Skeletal muscle cell (primary cell): ENCODE data around the gene ANAPC4.
A peak's percentile ranks its signal among the peaks of the same experiment; 100 is the strongest.
"Not testable (repeated sequence)": the region's sequence is repeated elsewhere in the genome, so short reads cannot be mapped to it uniquely, and the experiment has no call there.

Experiments used
- DNase-seq: peaks from one replicate; pipeline ENCODE4 v3.0.0-alpha.2; 2010; ENCODE audit warnings: low read depth
- H3K4me3 ChIP-seq: 2 replicates; pipeline ENCODE4 v1.5.1; 2011; ENCODE audit warnings: low read depth, mild to moderate bottlenecking, control low read depth, low read length, moderate library complexity

Gene ANAPC4, protein sequence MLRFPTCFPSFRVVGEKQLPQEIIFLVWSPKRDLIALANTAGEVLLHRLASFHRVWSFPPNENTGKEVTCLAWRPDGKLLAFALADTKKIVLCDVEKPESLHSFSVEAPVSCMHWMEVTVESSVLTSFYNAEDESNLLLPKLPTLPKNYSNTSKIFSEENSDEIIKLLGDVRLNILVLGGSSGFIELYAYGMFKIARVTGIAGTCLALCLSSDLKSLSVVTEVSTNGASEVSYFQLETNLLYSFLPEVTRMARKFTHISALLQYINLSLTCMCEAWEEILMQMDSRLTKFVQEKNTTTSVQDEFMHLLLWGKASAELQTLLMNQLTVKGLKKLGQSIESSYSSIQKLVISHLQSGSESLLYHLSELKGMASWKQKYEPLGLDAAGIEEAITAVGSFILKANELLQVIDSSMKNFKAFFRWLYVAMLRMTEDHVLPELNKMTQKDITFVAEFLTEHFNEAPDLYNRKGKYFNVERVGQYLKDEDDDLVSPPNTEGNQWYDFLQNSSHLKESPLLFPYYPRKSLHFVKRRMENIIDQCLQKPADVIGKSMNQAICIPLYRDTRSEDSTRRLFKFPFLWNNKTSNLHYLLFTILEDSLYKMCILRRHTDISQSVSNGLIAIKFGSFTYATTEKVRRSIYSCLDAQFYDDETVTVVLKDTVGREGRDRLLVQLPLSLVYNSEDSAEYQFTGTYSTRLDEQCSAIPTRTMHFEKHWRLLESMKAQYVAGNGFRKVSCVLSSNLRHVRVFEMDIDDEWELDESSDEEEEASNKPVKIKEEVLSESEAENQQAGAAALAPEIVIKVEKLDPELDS

DNA sequence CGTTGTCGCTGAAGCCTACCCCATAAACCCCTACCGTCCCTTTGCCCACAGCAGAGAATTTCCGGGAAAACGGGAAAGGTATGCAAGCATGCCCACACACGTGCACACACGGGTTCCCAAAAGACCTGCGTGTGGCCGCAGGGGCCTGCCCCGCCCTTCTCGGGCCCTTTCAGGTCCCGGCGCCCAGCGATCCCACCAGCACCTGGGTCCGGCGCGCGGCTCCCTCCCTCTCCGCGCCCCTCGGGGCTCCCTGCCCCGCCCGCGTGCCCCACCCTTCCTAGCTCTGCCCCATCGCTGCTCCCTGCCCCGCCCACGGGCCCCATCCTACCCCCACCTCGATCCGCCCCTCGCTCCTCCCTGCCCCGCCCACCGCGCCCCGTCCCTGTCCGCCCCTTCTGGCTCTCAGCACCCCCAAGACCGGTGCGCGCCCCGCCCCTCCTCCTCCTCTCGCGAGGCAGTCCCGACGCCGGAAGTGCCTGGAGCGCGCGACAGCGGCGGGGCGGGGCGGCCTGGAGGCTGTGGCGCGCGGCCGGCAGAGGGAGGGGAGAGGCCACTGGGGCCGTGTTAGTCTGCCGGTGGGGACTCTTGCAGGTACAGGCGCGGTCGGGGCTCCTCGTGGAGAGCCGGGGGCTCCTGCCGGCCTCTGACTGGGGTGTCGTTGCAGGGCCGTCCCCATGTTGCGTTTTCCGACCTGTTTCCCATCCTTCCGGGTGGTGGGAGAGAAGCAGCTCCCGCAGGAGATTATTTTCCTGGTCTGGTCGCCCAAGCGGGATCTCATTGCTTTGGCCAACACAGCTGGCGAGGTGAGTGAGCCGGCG lies at the start of gene ANAPC4:
ANAPC4 (plus strand) TSS at position 510 of the 818 bp plus-strand sequence; CDS start at position 675, 165 bp downstream.
- peak; percentile 83 for DNase-seq
- peak within 1 kb of the TSS; percentile 92 for H3K4me3 ChIP-seq

DNA sequence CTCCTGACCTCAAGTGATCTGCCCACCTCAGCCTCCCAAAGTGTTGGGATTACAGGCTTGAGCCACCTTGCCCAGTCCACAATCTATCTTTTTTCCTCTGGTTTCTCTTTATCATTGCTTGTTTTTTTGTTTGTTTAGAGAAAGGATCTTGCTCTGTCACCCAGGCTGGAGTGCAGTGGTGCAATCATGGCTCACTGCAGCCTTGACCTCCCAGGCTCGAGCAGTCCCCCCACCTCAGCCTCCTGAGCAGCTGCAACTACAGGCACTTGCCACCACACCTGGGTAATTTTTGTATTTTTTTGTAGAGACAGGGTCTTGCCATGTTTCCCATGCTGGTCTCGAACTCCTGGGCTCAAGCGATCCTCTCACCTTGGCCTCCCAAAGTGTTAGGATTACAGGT lies 48.6 kb upstream of the ANAPC4 start:
- not testable (repeated sequence) for DNase-seq

DNA sequence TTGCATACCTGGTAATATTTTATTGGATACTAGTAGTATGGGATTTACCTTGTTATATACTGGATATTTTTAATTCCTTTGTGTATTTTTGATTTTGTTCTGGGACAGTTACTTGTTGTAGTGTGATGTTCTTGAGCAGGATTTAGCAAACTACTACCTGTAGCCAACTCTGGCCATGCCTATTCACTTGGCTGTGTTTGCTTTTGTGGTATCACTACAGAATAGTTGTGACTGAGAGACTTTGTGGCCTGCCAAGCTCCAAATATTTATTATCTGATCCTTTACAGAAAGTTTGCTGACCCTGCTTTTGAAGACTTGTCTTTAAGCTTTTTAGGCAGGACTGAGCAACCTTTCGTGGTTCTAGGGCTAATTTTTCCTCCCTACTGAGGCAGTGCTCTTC lies 46.7 kb upstream of the ANAPC4 start:
- DNase-seq = no peak
- H3K4me3 ChIP-seq = no peak overlapping the region

More for the DNA sequence above, 48.6 kb upstream of the ANAPC4 start:
- not testable (repeated sequence) for H3K4me3 ChIP-seq

DNA sequence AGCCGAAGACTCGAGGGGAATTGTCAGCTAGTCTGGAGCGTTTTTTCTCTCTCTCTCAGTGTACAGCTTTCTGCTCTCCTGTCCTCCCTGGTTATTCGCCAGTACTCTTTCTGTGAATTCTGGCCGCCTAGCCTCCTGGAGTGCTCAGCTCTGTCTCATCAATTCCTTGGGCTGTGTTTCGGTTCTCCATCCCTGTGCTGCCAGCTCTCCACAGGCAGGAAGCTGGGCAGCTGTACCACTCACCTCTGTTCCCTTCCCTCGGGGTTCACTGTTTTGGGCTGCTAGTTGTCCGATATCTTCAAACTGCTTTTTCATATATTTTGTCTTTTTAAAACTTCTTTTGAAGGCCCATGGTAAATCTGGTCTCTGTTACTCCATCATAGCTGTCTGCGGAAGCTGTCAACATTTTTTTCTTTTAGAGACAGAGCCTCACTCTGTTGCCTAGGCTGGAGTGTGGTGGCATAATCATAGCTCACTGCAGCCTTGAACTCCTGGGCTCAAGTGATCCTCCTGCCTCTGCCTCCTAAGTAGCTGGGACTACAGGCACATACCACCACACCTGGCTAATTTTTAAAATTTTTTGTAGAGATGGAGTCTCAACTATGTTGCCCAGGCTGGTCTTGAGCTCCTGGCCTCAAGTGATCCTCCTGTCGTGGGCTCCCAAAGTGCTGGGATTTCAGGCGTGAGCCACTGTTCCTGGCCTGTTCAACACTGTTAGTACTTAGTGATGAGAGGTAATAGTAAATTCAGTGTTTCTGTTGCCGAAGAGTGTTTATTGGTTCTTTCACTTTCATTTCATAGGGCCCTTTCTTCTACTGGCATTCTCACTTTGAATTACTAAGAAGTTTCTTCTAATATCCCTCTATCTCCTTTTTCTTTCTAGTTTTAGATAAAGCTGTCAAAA lies 45.9 kb upstream of the ANAPC4 start:
- no peak overlapping the region for H3K4me3 ChIP-seq
- DNase-seq = no peak

DNA sequence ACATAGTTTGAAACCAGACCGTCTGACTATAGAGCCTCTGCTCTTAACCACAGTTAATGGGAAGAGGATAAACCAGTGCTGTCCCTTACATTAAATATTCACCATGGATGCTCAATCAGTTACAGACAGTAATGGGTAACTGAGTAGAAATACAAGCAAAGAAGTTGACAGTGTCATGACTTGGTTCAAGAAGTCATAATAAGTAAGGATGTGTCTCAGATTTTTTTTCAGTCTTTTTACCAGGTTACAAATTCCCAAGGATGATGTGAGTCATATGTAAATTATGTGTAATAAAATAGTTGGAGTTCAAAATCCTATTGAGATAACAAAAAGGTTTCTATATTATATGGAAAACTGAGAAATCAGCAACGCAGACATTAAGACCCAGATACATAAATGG lies 33.4 kb upstream of the ANAPC4 start:
- DNase-seq = no peak
- no peak overlapping the region for H3K4me3 ChIP-seq

DNA sequence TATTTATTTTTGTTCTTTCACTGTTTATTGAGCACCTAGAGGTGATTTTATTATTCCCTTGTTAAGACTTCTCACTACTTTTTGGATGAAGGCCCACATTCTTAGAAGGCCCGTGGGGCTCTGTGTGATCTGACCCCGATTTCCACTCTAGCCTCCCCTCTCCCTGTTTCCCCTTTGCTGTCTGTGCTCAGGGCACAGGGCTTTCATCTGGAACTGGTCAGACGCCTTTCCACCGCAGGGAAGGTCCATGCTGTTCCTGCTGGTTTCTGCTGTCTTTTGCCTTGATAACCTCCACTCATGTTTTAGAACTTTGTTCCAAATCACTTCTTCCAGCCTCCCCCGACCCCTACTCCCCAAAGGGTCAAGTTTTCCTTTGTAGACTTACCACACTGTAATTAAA lies 31.3 kb upstream of the ANAPC4 start:
- no peak for DNase-seq
- H3K4me3 ChIP-seq = no peak overlapping the region

DNA sequence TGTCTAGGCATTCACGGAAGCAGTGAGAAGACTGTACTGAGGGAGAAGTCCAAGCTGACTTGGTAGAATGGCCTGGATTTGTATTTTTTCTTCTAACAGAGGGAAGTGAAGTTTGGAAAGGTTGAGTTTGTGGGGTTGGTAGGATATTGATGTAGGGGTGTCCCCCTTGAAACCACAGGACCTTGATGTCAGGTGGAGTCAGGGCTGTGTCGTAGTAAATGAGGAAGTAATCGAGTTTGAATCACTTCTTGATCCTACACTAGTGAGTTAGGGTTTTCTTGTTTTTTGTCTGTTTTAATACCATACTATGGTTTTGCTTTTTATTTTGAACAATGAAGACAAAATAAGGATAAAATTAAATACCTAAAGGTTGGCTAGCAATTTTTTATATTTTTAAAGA lies 30.1 kb upstream of the ANAPC4 start:
- DNase-seq = no peak
- H3K4me3 ChIP-seq = no peak overlapping the region

DNA sequence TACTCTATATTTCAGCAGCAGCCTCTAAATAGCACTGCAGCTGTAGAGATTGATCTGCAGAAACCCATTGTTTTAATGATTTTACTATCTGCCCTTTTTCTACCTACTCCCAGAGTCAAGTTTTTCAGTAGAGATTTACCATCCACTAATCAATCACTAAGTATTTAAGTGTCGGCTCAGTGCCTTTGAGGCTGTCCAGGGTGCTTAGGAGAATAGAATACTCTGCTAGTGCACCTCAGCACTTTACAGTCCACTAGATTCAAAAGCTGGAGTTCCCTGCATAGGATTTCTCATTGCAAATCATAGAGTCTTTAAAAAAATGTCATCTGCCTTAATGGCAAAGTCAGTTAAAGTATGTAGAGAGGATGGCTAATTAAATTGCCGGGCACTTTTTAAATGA lies 29.6 kb upstream of the ANAPC4 start:
- no peak overlapping the region for H3K4me3 ChIP-seq
- DNase-seq = no peak

DNA sequence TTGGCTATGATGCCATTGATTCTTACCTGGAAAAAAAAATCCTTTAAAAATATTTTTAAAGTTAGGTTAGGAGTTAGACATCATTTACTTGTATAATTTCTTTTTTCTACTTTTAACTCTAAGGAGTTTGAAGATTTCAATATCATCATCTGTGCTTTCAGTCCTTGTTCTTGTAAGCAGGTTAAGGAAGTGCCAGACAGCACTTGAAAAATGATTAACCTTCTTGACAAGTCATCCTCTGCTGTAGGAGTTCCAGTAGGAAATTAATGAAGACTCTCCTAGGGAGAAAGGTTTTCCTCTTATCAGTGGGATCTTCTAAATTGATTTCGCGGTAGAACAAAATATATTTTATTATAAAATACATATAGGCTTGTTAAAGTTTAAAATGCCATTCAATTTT lies 29.1 kb upstream of the ANAPC4 start:
- H3K4me3 ChIP-seq = no peak overlapping the region
- DNase-seq = no peak

DNA sequence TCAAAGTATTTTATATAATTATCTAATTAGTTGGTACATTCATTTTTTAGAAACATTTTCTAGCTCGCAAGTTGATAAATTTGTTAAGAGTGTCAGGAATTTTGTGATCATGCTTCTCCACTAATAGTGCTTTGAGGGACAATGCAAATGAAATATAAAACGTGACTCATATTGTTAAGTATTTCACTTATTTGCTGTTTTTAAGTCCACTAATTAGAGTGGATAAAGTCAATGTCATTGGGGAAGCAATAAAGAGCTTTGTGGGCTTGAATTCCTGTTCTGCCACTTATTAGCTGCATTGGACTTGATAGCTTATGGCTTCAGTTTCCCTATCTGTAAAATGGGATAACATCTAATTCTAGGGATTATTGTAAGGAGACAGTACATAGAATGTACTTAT lies 26.5 kb upstream of the ANAPC4 start:
- no peak for DNase-seq
- no peak overlapping the region for H3K4me3 ChIP-seq

DNA sequence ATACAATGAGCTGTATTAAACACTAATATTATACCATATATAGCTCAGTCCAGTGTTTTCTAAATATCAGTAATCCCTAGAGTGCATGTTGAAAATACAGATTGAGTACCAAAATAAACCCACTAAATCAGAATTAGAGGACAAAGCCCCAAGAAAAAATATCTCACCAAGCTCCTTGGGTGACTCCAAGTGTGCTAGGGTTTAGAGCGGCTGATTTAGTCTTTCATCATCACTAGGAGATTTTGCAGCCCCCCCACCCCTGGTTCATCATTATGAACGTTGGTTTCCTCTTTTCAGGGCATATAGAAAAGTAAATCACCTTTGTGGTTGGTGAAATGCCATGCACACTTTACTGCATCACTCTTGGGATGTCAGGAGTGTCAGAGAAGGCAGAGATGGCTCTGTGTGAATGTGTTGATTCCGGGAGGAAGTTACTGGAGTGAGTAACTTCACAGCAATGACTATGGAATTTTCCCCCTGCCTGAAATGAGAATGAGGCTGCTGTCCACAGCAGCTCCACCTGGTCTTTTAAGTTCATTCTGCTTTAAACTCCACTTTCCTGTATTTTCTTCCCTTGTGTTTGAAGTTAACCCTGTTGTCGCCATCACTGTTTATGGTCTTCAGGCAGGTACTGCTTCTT lies 25.2 kb upstream of the ANAPC4 start:
- H3K4me3 ChIP-seq = no peak overlapping the region
- DNase-seq = no peak

DNA sequence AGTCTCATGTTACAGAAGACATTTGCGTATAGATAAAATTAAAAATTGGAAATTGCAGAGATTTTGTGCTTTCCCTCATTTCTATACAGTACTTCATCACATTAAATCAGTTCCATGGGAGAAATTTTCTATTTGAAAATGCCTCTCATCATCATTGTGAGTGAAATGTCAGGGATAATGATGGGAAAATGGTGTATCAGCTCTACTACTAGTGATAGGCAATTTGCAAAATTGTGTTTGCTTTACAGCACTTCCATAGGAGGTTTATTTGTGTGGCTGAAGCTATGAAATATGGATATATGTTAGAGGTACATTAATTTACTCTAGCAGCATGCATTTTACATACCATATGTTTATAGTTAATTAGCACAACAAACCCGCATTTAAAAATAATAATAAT lies 21.0 kb upstream of the ANAPC4 start:
- no peak for DNase-seq
- H3K4me3 ChIP-seq = no peak overlapping the region

DNA sequence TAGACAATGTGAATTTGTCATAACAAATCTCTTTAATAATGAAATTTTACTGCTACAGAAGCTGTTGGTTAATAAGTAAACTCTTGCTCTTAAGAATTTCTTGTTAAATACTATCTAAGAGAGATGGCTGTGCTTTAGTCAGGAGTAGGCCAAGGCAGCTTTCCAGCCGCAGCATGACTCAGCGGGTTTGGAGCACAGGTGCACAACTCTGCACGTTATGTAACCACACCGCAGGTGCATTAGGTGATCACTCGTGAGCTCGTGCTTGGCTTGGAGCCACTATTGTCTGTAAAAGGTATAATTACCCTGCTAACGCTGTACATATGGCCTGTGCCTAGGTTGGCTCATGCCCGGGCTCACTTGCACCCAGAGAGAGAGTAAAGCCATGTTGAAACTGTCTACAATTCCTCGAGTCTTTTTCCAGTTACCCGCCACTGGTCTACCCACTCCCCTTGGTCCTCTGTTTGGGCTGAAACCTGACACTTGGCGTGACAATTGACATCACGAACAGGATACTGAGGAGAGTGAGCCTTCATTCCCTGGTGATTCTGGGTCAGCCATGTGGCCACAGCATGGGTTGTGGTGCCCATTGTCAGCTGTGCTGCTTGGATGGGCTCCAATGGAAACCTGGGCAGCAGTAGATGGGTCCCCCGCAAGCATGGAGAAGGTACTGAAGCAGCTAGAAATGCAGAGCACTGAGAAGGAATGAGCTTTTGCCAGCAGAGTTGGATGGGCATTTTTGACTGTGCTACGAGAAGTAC lies 18.4 kb upstream of the ANAPC4 start:
- no peak for DNase-seq
- H3K4me3 ChIP-seq = no peak overlapping the region

DNA sequence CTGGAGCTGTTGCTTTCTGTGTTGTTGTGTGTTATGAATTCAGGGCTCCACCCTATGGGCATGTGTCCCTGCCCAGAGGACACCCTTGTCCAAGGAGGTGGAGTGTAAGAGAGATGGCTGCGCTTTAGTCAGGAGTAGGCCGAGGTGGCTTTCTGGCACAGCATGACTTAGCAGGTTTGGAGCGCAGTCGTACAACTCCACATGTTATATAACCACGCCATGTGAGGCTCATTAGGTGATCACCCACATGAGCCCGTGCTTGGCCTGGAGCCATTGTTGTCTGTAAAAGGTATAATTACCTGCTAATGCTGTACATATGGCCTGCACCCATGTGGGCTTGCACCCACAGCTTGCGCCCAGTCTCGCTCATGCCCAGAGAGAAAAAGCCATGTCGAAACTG lies 15.8 kb upstream of the ANAPC4 start:
- H3K4me3 ChIP-seq = no peak overlapping the region
- DNase-seq = no peak

DNA sequence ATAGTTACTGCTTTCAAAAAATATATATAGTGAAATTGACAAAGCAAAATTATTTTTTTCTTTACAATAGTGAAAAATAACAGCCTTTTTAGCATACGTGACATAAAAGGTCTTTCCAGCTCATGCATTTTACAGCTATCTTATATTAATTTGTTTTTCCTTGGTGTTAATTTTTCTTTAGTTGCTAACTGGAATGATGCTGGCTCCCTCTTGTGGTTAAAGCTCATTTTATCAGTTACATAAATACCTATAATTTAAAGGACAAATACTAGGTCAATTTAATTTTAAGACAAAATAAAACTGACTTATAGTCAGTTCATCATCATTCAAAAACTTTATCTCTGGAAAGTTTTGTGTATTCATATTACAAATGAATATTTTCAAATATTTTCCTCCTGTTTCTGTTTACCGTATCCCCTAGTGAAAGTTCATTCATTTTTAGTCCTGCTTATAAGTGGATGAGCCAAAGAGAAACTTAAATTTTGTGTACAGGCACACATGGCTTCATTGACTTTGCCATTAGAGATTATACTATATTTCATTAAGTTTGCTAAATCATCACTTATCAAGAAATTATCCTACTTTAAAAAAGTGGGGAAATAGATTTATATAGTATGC lies 9.9 kb upstream of the ANAPC4 start:
- no peak overlapping the region for H3K4me3 ChIP-seq
- DNase-seq = no peak

DNA sequence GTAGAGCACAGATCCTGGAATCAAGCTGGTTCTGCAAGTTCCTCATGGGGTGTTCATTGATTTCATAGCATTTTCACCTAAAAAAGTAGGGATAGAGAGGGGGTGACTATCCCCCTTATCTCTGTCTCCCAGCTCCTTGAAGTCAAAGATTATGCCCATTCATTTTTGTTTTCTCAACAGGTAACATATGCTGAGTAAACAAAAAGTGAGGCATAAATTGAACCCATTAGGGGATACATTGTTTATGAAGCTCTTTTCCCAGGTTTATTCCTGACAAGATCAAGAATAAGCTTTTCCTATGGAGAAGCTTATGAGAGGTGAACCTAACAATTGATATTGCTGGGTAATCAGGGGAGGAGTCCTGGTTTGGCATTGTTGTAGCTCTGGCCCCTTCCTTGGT lies 9.2 kb upstream of the ANAPC4 start:
- H3K4me3 ChIP-seq = no peak overlapping the region
- no peak for DNase-seq

DNA sequence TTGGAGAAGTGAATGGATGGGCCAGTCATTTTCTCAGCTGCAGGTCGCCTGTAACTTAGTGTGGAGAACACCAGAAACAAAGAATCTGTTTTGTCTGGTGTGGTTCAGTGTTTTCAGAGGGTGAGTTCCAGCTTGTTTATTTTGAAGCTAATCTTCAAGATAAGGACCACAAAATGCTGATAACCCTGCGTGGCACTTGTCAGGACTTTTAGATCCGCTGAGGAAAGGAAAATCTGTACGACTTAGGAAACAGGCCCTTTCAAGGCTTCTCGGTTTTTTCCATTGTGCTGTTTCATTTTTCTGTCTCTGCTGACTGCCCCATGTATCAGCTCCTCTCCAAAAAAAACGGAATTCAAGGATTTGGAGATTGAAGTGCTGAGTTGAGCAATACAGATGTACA lies 8.7 kb upstream of the ANAPC4 start:
- no peak overlapping the region for H3K4me3 ChIP-seq
- DNase-seq = no peak
